H1 (cell line): ENCODE results near the gene TEX14. TPM values are rescaled to one million over a fixed set of nuclear protein-coding genes. Genes with fewer than 3 reads are reported as not detected.

Experiments
- CTCF ChIA-PET: fragments of 300-600 bp; sonication (Branson Sonifier 250); formaldehyde crosslinking; loops from one replicate; lab custom pipeline; 2021; ENCODE audit not compliant: partially characterized antibody; lab: Charles Lee
- POLR2A ChIA-PET: fragments of 300-600 bp; sonication (Branson Sonifier 250); formaldehyde crosslinking; loops from one replicate; lab custom pipeline; 2021; ENCODE audit warnings: inconsistent platforms; ENCODE audit not compliant: partially characterized antibody; lab: Charles Lee
- DNase-seq, 2 experiments: peaks; one replicate each; pipeline versions ENCODE4 v3.0.0 to v3.0.0-alpha.2; 2010 to 2022; ENCODE audit warnings: low spot score in 2 of 2, low read depth in 1 of 2, mixed read lengths in 1 of 2
- FAIRE-seq: peaks from 2 replicates; lab custom pipeline; 2011; peaks lifted over from hg19 to GRCh38; lab: Jason Lieb, UNC
- H2AFZ ChIP-seq: 2 replicates; pipeline ENCODE4 v1.8.1; 2012; ENCODE audit warnings: low read length, inconsistent platforms
- H2AK5ac ChIP-seq: 2 replicates; pipeline ENCODE4 v1.6.1; 2013; ENCODE audit warnings: low read depth, low read length
- H2BK120ac ChIP-seq: replicated peaks from 2 replicates; pipeline ENCODE3; 2013; ENCODE audit warnings: low read depth, low read length, inconsistent platforms
- H2BK12ac ChIP-seq: 2 replicates; pipeline ENCODE4 v1.6.1; 2013; ENCODE audit warnings: low read depth, low read length
- H2BK15ac ChIP-seq: 2 replicates; pipeline ENCODE4 v1.6.1; 2013; ENCODE audit warnings: low read length
- H2BK20ac ChIP-seq: 2 replicates; pipeline ENCODE4 v1.6.1; 2013; ENCODE audit warnings: low read length
- H2BK5ac ChIP-seq: 2 replicates; pipeline ENCODE4 v1.6.1; 2013; ENCODE audit warnings: low read depth, low read length
- H3K14ac ChIP-seq: 2 replicates; pipeline ENCODE4 v1.6.1; 2013; ENCODE audit warnings: inconsistent platforms; ENCODE audit not compliant: insufficient read length
- H3K18ac ChIP-seq: 2 replicates; pipeline ENCODE4 v1.6.1; 2013; ENCODE audit warnings: low read length; ENCODE audit errors: extremely low read depth
- H3K23ac ChIP-seq: 2 replicates; pipeline ENCODE4 v1.6.1; 2013; ENCODE audit warnings: inconsistent platforms; ENCODE audit not compliant: insufficient read length
- H3K23me2 ChIP-seq: 2 replicates; pipeline ENCODE4 v1.6.1; 2013; ENCODE audit warnings: low read depth, low read length
- H3K27ac ChIP-seq: 2 replicates; pipeline ENCODE4 v1.6.1; 2011; ENCODE audit warnings: low read depth, low read length, inconsistent platforms
- H3K27me3 ChIP-seq, 4 experiments: replicated peaks in 1 of 4; 1 replicate in 1 of 4; 2 replicates in 3 of 4; pipeline versions ENCODE4 v1.6.1 to v1.8.1; 2011 to 2013; ENCODE audit warnings: low read length in 3 of 4, mild to moderate bottlenecking in 3 of 4, inconsistent platforms in 2 of 4, mixed read lengths in 2 of 4, moderate library complexity in 1 of 4; ENCODE audit not compliant: control insufficient read depth in 3 of 4, insufficient read depth in 3 of 4; ENCODE audit errors: extremely low read depth in 1 of 4
- H3K36me3 ChIP-seq, 4 experiments: 2 replicates each; pipeline versions ENCODE4 v1.6.1 to v1.8.1; 2011 to 2013; ENCODE audit warnings: mild to moderate bottlenecking in 4 of 4, low read length in 3 of 4, moderate library complexity in 2 of 4, control low read depth in 1 of 4, inconsistent platforms in 1 of 4; ENCODE audit not compliant: insufficient read depth in 4 of 4, control insufficient read depth in 2 of 4
- H3K4ac ChIP-seq: replicated peaks from 2 replicates; pipeline ENCODE3; 2013; ENCODE audit warnings: low read length, low read depth, mixed read lengths, inconsistent platforms; ENCODE audit not compliant: insufficient read length
- H3K4me1 ChIP-seq, 4 experiments: replicated peaks in 1 of 4; 1 replicate in 1 of 4; 2 replicates in 3 of 4; pipeline versions ENCODE4 v1.6.1 to v1.8.1; 2011 to 2013; ENCODE audit warnings: low read length in 3 of 4, inconsistent platforms in 2 of 4, mixed read lengths in 1 of 4; ENCODE audit not compliant: insufficient read depth in 4 of 4, control insufficient read depth in 3 of 4
- H3K4me2 ChIP-seq, 2 experiments: 2 replicates each; pipeline versions ENCODE4 v1.6.1 to v1.8.1; 2011 to 2013; ENCODE audit warnings: low read depth in 2 of 2, low read length in 2 of 2, control low read depth in 1 of 2, inconsistent platforms in 1 of 2, mild to moderate bottlenecking in 1 of 2; ENCODE audit not compliant: insufficient read depth in 1 of 2
- H3K4me3 ChIP-seq, 4 experiments: fragments of 200-600, 300-600 bp in 1 of 4; sonication (generic), shearing (Covaris generic), sonication (Bioruptor Twin) in 1 of 4; 2 replicates each; pipeline versions ENCODE4 v1.5.1 to v1.8.1; 2011 to 2016; ENCODE audit warnings: low read length in 4 of 4, low read depth in 3 of 4, control low read depth in 2 of 4, inconsistent platforms in 2 of 4, mild to moderate bottlenecking in 2 of 4, mixed read lengths in 1 of 4, moderate library complexity in 1 of 4; ENCODE audit not compliant: insufficient read depth in 2 of 4; ENCODE audit errors: extremely low read depth in 1 of 4
- H3K56ac ChIP-seq: replicated peaks from 2 replicates; pipeline ENCODE3; 2013; ENCODE audit warnings: low read depth, mild to moderate bottlenecking, mixed read lengths, low read length, inconsistent platforms; ENCODE audit not compliant: insufficient read length
- H3K79me1 ChIP-seq: 2 replicates; pipeline ENCODE4 v1.6.1; 2013; ENCODE audit warnings: low read depth, low read length, control low read depth
- H3K79me2 ChIP-seq, 2 experiments: 2 replicates each; pipeline versions ENCODE4 v1.6.1 to v1.8.1; 2012 to 2013; ENCODE audit warnings: low read length in 2 of 2, mild to moderate bottlenecking in 2 of 2, inconsistent platforms in 1 of 2; ENCODE audit not compliant: insufficient read depth in 2 of 2, control insufficient read depth in 1 of 2
- H3K9ac ChIP-seq, 4 experiments: replicated peaks in 1 of 4; 1 replicate in 1 of 4; 2 replicates in 3 of 4; pipeline versions ENCODE4 v1.6.1 to v1.8.1; 2011 to 2013; ENCODE audit warnings: low read depth in 3 of 4, low read length in 3 of 4, control low read depth in 2 of 4, mild to moderate bottlenecking in 2 of 4, moderate library complexity in 2 of 4, inconsistent platforms in 1 of 4; ENCODE audit errors: extremely low read depth in 1 of 4
- H3K9me3 ChIP-seq, 2 experiments: 2 replicates each; pipeline versions ENCODE4 v1.6.1 to v1.8.1; 2012 to 2013; ENCODE audit warnings: mild to moderate bottlenecking in 2 of 2, moderate library complexity in 2 of 2, control low read depth in 1 of 2, inconsistent platforms in 1 of 2, low read depth in 1 of 2, low read length in 1 of 2, mixed read lengths in 1 of 2; ENCODE audit not compliant: insufficient read depth in 2 of 2
- H4K20me1 ChIP-seq, 2 experiments: replicated peaks in 1 of 2; 2 replicates each; pipeline versions ENCODE3 to v1.8.1; 2011 to 2013; ENCODE audit warnings: inconsistent platforms in 2 of 2, low read length in 2 of 2, mild to moderate bottlenecking in 1 of 2; ENCODE audit not compliant: insufficient read depth in 2 of 2, control insufficient read depth in 1 of 2
- H4K5ac ChIP-seq: 2 replicates; pipeline ENCODE4 v1.6.1; 2013; ENCODE audit warnings: low read length, low read depth, mixed read lengths, inconsistent platforms; ENCODE audit not compliant: insufficient read length
- H4K8ac ChIP-seq: 2 replicates; pipeline ENCODE4 v1.8.0; 2013; ENCODE audit warnings: mild to moderate bottlenecking, moderate library complexity, low read length, inconsistent platforms; ENCODE audit not compliant: insufficient read depth; ENCODE audit errors: extremely low read depth
- H4K91ac ChIP-seq: replicated peaks from 2 replicates; pipeline ENCODE3; 2013; ENCODE audit warnings: low read length, mixed read lengths, inconsistent platforms; ENCODE audit not compliant: insufficient read length
- BCL11A ChIP-seq, 2 experiments: IDR thresholded peaks; one replicate each; pipeline ENCODE4 v1.6.1; 2011; ENCODE audit warnings: low read depth in 2 of 2, low read length in 2 of 2, mild to moderate bottlenecking in 2 of 2
- BRCA1 ChIP-seq: IDR thresholded peaks from 2 replicates; pipeline ENCODE4 v1.6.1; 2012; ENCODE audit warnings: low read depth, low read length, improper control_type of control experiment
- CEBPB ChIP-seq: IDR thresholded peaks from 2 replicates; pipeline ENCODE4 v1.6.1; 2012; ENCODE audit warnings: low read depth, low read length
- KDM1A ChIP-seq: fragments of 200-600, 300-600 bp; sonication (generic); IDR thresholded peaks from 2 replicates; pipeline ENCODE4 v1.7.1; 2016; ENCODE audit warnings: mild to moderate bottlenecking, low read length, borderline replicate concordance
- MAFK ChIP-seq: IDR thresholded peaks from 2 replicates; pipeline ENCODE4 v1.6.1; 2012; ENCODE audit warnings: low read depth, mild to moderate bottlenecking, improper control_type of control experiment, low read length
- POLR2AphosphoS5 ChIP-seq: IDR thresholded peaks from 2 replicates; pipeline ENCODE4 v1.6.1; 2011; ENCODE audit warnings: low read depth, low read length
- RNF2 ChIP-seq: fragments of 200-900, 300-1000 bp; sonication (generic); IDR thresholded peaks from 2 replicates; pipeline ENCODE4 v1.7.1; 2016; ENCODE audit warnings: borderline replicate concordance, low read depth, mild to moderate bottlenecking, antibody characterized with exemption, low read length; ENCODE audit not compliant: poor library complexity, severe bottlenecking; ENCODE audit errors: missing control alignments
- SP1 ChIP-seq: IDR thresholded peaks from 2 replicates; pipeline ENCODE4 v1.6.1; 2011; ENCODE audit warnings: low read depth, low read length
- WGBS, 2 experiments: shearing (Covaris generic) in 1 of 2; methylation state at CpG; one replicate each; pipeline versions ENCODE4 v1.1.6 to v1.1.7; 2013 to 2015; ENCODE audit warnings: low lambda C conversion rate in 2 of 2, mixed read lengths in 2 of 2, inconsistent platforms in 1 of 2, low coverage in 1 of 2, missing lambda C conversion rate in 1 of 2; ENCODE audit not compliant: insufficient replicate concordance in 2 of 2, insufficient coverage in 1 of 2, insufficient read length in 1 of 2; ENCODE audit errors: extremely low coverage in 1 of 2, missing lambda C conversion rate in 1 of 2; 5-methylcytosine and 5-hydroxymethylcytosine counted together
- polyA plus RNA-seq, 7 experiments: library from polyadenylated mRNA; depleted of rRNA in 3 of 7; stranded (reverse) in 5 of 7; unstranded in 2 of 7; fragments of >200 nt in 5 of 7; fragments of 200-250 nt in 2 of 7; gene quantifications; 1 replicate in 5 of 7; 2 replicates in 1 of 7; 4 replicates in 1 of 7; pipeline versions ENCODE4 v1.2.1 to v1.2.3, GENCODE V29; 2011 to 2013; ENCODE audit warnings: missing spikeins in 2 of 7, mixed read lengths in 2 of 7
- total RNA-seq: library from RNA; stranded (reverse); fragmentation: NEBNext Ultra II Directional; extraction: Animal tissue kit (Norgen Biotek cat#: 25700); gene quantifications from 2 replicates; pipeline ENCODE4 v1.2.1, GENCODE V29; 2021

The TEX14 gene
- total and polyA plus RNA-seq, 2 of the 8 experiments (the other 6 are each of a cell fraction or from before 2014, with no cell fraction given) = 0.83 to 2.5 TPM

DNA sequence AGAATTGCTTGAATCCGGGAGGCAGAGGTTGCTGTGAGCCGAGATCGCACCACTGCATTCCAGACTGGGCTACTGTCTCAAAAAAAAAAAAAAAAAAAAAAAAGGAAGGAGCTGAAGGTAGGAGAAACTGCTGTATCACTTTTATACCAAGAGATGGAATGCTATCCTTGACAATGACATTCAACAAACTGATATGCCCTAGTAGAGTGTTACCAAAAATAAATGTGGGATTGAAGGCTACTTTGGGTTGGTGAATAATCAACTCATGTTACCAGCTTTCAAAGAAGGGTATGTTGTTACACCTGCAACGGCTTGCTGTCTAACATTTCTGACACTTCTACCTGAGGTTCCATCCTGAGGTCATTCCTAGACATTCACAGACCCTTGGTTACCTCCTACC lies 84.9 kb downstream of the TEX14 start:
- Histone ChIP-seq H3K4ac (no peak overlapping the region), H4K20me1 (no peaks in the 10 kb centered on the region), H2BK20ac (no peak overlapping the region), H4K91ac (no peak overlapping the region), H4K5ac (no peak overlapping the region), H3K56ac (no peak overlapping the region), H3K79me2 (no peaks in the 10 kb centered on the region), H2BK15ac (no peak overlapping the region), H3K23me2 (no peaks in the 10 kb centered on the region), H3K27ac (no peak overlapping the region), H3K36me3 (no peaks in the 10 kb centered on the region), H2BK12ac (no peak overlapping the region), H2AK5ac (no peak overlapping the region), H3K23ac (no peak overlapping the region), H3K9ac (no peak overlapping the region), H2AFZ (no peak overlapping the region), H2BK120ac (no peak overlapping the region), H3K4me1 (peaks cover 0 to 4% (median under 1%) of the 10 kb centered on the region in 4 experiments; a peak in 2 of 7 replicates), H3K4me2 (no peak overlapping the region), H3K27me3 (no peaks in the 10 kb centered on the region), H2BK5ac (no peak overlapping the region), H3K9me3 (no peaks in the 10 kb centered on the region), H3K79me1 (no peaks in the 10 kb centered on the region), H3K18ac (no peak overlapping the region), H4K8ac (no peak overlapping the region), H3K4me3 (no peak overlapping the region), H3K14ac (no peak overlapping the region)
- 96% methylated on average over 3 of the region's 4 CpGs; no CpG with 5 or more reads in 1 of the 2 experiments for WGBS, 2 experiments
- ChIA-PET CTCF (interaction anchor here (0.9 to 2.3 kb wide), 4 partner anchors 15 to 66 kb away, joined by 3 to 10 read pairs (median 3); no protein-coding TSS in a partner anchor), POLR2A (no interaction called here)
- DNase-seq = no peak
- no peak for TF ChIP-seq BRCA1
- TF ChIP-seq BCL11A (IDR thresholded peaks at IDR 0.05; ENCODE audit: low read depth in 2 of 2, low read length in 2 of 2) = no peak
- TF ChIP-seq CEBPB = no peak
- TF ChIP-seq POLR2AphosphoS5 = no peak
- no peak for TF ChIP-seq RNF2
- TF ChIP-seq MAFK = no peak
- no peak for TF ChIP-seq SP1
- TF ChIP-seq KDM1A = no peak
- FAIRE-seq = no peak
